K562 (cell line): ENCODE measurements around the gene OR52E2. TPM values are rescaled to one million over a fixed set of nuclear protein-coding genes. Genes with fewer than 3 reads are reported as not detected.

Source experiments
- ATAC-seq: fragments of 200-7000 bp; cut with Tn5 transposase; 3 replicates; pipeline ENCODE4 v1.9.1; 2020; ENCODE audit warnings: moderate library complexity
- BruUV-seq: library from RNA; stranded (reverse); fragments of 400-500 nt; replicated peaks from 2 replicates; lab custom pipeline; 2021; lab: Mats Ljungman, UMichigan
- CTCF ChIA-PET: fragments of 300-600 bp; formaldehyde crosslinking; extraction: SDS; loops from one replicate; lab custom pipeline; 2021; ENCODE audit warnings: low intra/inter-chr PET ratio; lab: Yijun Ruan, JAX
- POLR2A ChIA-PET: fragments of 300-600, 350-650 bp; sonication (Branson Sonifier 250); formaldehyde crosslinking; extraction: SDS; loops from one replicate; lab custom pipeline; 2021; ENCODE audit warnings: antibody characterized with exemption, inconsistent platforms; lab: Yijun Ruan, JAX
- DNase-seq, 4 experiments: peaks; one replicate each; pipeline versions ENCODE4 v3.0.0 to v3.0.0-alpha.2; 2011 to 2018; ENCODE audit warnings: low spot score in 3 of 4, mixed read lengths in 3 of 4; ENCODE audit errors: extremely low read depth in 1 of 4
- FAIRE-seq: peaks from 2 replicates; lab custom pipeline; 2011; peaks lifted over from hg19 to GRCh38; lab: Jason Lieb, UNC
- H2AFZ ChIP-seq: 2 replicates; pipeline ENCODE4 v1.6.0; 2011; ENCODE audit warnings: low read depth, low read length, control low read depth, inconsistent platforms
- H3K27ac ChIP-seq: fragments of 200-600 bp; 3 replicates; pipeline ENCODE4 v1.8.0; 2011; ENCODE audit warnings: low read depth, mild to moderate bottlenecking, control low read depth, inconsistent platforms, low read length, moderate library complexity, mixed read lengths; ENCODE audit errors: extremely low read depth
- H3K27me3 ChIP-seq, 2 experiments: fragments of 300-600 bp in 1 of 2; 2 replicates in 1 of 2; 3 replicates in 1 of 2; pipeline versions ENCODE4 v1.6.0 to v1.8.0; 2011; ENCODE audit warnings: inconsistent platforms in 2 of 2, low read length in 2 of 2, mild to moderate bottlenecking in 1 of 2, mixed read lengths in 1 of 2, moderate library complexity in 1 of 2; ENCODE audit not compliant: control insufficient read depth in 2 of 2, insufficient read depth in 2 of 2
- H3K36me3 ChIP-seq: fragments of 300-600 bp; 3 replicates; pipeline ENCODE4 v1.8.0; 2011; ENCODE audit warnings: mild to moderate bottlenecking, low read length, inconsistent platforms; ENCODE audit not compliant: control insufficient read depth, insufficient read depth
- H3K4me1 ChIP-seq, 2 experiments: fragments of 200-600 bp in 1 of 2; replicated peaks in 1 of 2; 2 replicates in 1 of 2; 3 replicates in 1 of 2; pipeline versions ENCODE4 v1.5.1 to v1.8.0; 2011; ENCODE audit warnings: inconsistent platforms in 2 of 2, low read length in 2 of 2, mild to moderate bottlenecking in 1 of 2, mixed read lengths in 1 of 2, moderate library complexity in 1 of 2; ENCODE audit not compliant: control insufficient read depth in 2 of 2, insufficient read depth in 2 of 2
- H3K4me2 ChIP-seq: 2 replicates; pipeline ENCODE4 v1.6.1; 2011; ENCODE audit warnings: low read length, control low read depth, inconsistent platforms, mixed read lengths; ENCODE audit not compliant: insufficient read depth
- H3K4me3 ChIP-seq: fragments of 200-600 bp; sonication (generic), shearing (Covaris generic); 2 replicates; pipeline ENCODE4 v1.5.1; 2016; ENCODE audit warnings: control low read depth, inconsistent platforms
- H3K79me2 ChIP-seq: fragments of 200-600 bp; 3 replicates; pipeline ENCODE4 v1.8.0; 2011; ENCODE audit warnings: low read length, inconsistent platforms; ENCODE audit not compliant: control insufficient read depth, insufficient read depth
- H3K9ac ChIP-seq, 2 experiments: 2 replicates each; pipeline versions ENCODE4 v1.6.0 to v1.6.1; 2011; ENCODE audit warnings: low read depth in 2 of 2, low read length in 2 of 2, control low read depth in 1 of 2, inconsistent platforms in 1 of 2, mild to moderate bottlenecking in 1 of 2, mixed read lengths in 1 of 2; ENCODE audit not compliant: insufficient read depth in 1 of 2
- H3K9me1 ChIP-seq: one replicate; pipeline ENCODE4 v1.6.0; 2011; ENCODE audit warnings: inconsistent platforms, mild to moderate bottlenecking, low read length, moderate library complexity; ENCODE audit not compliant: control insufficient read depth, insufficient read depth
- H3K9me3 ChIP-seq: replicated peaks from 2 replicates; pipeline ENCODE4 v1.5.1; 2011; ENCODE audit warnings: low read depth, low read length, inconsistent platforms; ENCODE audit not compliant: control insufficient read depth, insufficient read depth
- H4K20me1 ChIP-seq: replicated peaks from 2 replicates; pipeline ENCODE4 v1.6.1; 2011; ENCODE audit warnings: low read length, inconsistent platforms, mixed read lengths; ENCODE audit not compliant: control insufficient read depth, insufficient read depth
- PRPF4 ChIP-seq: fragments of 200-400 bp; formaldehyde crosslinking; IDR thresholded peaks from one replicate; pipeline ENCODE4 v1.6.1; 2017; ENCODE audit warnings: low read length, low read depth, mild to moderate bottlenecking; ENCODE audit not compliant: insufficient read depth, poor library complexity, severe bottlenecking
- RAD51 ChIP-seq: fragments of 450-650 bp; IDR thresholded peaks from 2 replicates; pipeline ENCODE4 v1.7.1; 2016; ENCODE audit warnings: low read depth, mild to moderate bottlenecking, borderline replicate concordance
- RFX5 ChIP-seq: IDR thresholded peaks from 2 replicates; pipeline ENCODE4 v1.6.1; 2011; ENCODE audit warnings: low read depth, mild to moderate bottlenecking, improper control_type of control experiment, low read length
- SMARCE1 ChIP-seq: fragments of 450-650 bp; IDR thresholded peaks from 2 replicates; pipeline ENCODE4 v1.7.1; 2016; ENCODE audit warnings: mild to moderate bottlenecking
- TFAM ChIP-seq: fragments of 250-450 bp; sonication (Bioruptor Pico); conservative IDR thresholded peaks from 2 replicates; pipeline ENCODE4 v1.5.0; 2021; ENCODE audit warnings: mild to moderate bottlenecking, moderate library complexity
- TRIM28 ChIP-seq: fragments of 450-650 bp; IDR thresholded peaks from 2 replicates; pipeline ENCODE4 v1.6.1; 2017
- ZNF316 ChIP-seq: fragments of 450-650 bp; IDR thresholded peaks from 2 replicates; pipeline ENCODE4 v1.6.1; 2016
- ZNF512 ChIP-seq: IDR thresholded peaks from 2 replicates; pipeline ENCODE4 v1.6.1; 2016; ENCODE audit warnings: missing genetic modification characterization, missing compliant biosample characterization
- ZNF778 ChIP-seq: fragments of 450-650 bp; formaldehyde crosslinking; IDR thresholded peaks from 2 replicates; pipeline ENCODE4 v1.4.0; 2020; ENCODE audit warnings: mild to moderate bottlenecking, moderate library complexity
- WGBS: fragments of 100-300 bp; shearing (Covaris generic); methylation state at CpG from one replicate; pipeline ENCODE4 v1.1.6; 2016; ENCODE audit warnings: low coverage, mixed read lengths; ENCODE audit not compliant: insufficient coverage; ENCODE audit errors: missing lambda C conversion rate; 5-methylcytosine and 5-hydroxymethylcytosine counted together
- in situ Hi-C: fragments of 300-500 bp; cut with MboI; formaldehyde crosslinking; loops from 4 replicates; pipeline ENCODE4 v1.15.0; 2018; ENCODE audit warnings: inconsistent platforms, mixed read lengths
- intact Hi-C: fragments of 100-400 bp; cut with micrococcal nuclease; formaldehyde crosslinking; loops from 2 replicates; pipeline ENCODE4 v1.14.2; 2022
- polyA plus RNA-seq, 8 experiments: library from polyadenylated mRNA; depleted of rRNA in 4 of 8; stranded (reverse) in 5 of 8; unstranded in 3 of 8; fragments of >200 nt; fragmentation: Nextera tagmentation in 2 of 8; fragmentation: Illumina TruSeq in 1 of 8; extraction: Ambion mirVana in 2 of 8; extraction: Trizol in 1 of 8; gene quantifications; 2 replicates each; pipeline versions ENCODE4 v1.2.1 to v1.2.3, GENCODE V29; 2011 to 2014; ENCODE audit warnings: inconsistent platforms in 1 of 8, missing spikeins in 1 of 8
- total RNA-seq, 7 experiments: library from RNA; depleted of rRNA in 6 of 7; stranded (reverse); fragments of >200 nt in 6 of 7; fragmentation: Illumina TruSeq in 2 of 7; extraction: Trizol in 2 of 7; gene quantifications; 2 replicates each; pipeline versions ENCODE4 v1.2.1 to v1.2.3, GENCODE V29; 2011 to 2021; ENCODE audit warnings: low replicate concordance in 1 of 7
- TF ChIP-seq, protein P1 (sequence below): fragments of 450-650 bp; formaldehyde crosslinking; IDR thresholded peaks from 2 replicates; pipeline ENCODE4 v1.4.0; 2020; ENCODE audit warnings: mild to moderate bottlenecking, mixed read lengths

The OR52E2 gene
- total and polyA plus RNA-seq, 9 of the 15 experiments (the other 6 are each of a cell fraction or from before 2014, with no cell fraction given) = not detected

GRCh38 chr11:5011254-5011653 is 48.2 kb downstream of the OR52E2 start:
- no TSS peak for BruUV-seq
- Histone ChIP-seq H4K20me1 (no peaks in the 10 kb centered on the region), H3K27me3 (peaks cover 0 to 9% of the 10 kb centered on the region in 2 experiments; a peak in 2 of 5 replicates), H3K4me3 (no peak overlapping the region), H3K9me3 (no peaks in the 10 kb centered on the region), H3K9ac (no peak overlapping the region), H3K4me1 (no peaks in the 10 kb centered on the region), H3K79me2 (no peaks in the 10 kb centered on the region), H3K27ac (no peak overlapping the region), H3K4me2 (no peak overlapping the region), H3K36me3 (no peaks in the 10 kb centered on the region; the same call in 2 of the 3 replicates), H3K9me1 (no peaks in the 10 kb centered on the region), H2AFZ (no peak overlapping the region)
- peak in 1 of 4 experiments; percentile 13 for DNase-seq
- ChIA-PET CTCF (no interaction called here), POLR2A (no interaction called here)
- in situ Hi-C loops = loop anchor here (25.0 kb wide), 1 partner anchor 824 kb away; no protein-coding TSS in a partner anchor
- TF ChIP-seq, protein P1, sequence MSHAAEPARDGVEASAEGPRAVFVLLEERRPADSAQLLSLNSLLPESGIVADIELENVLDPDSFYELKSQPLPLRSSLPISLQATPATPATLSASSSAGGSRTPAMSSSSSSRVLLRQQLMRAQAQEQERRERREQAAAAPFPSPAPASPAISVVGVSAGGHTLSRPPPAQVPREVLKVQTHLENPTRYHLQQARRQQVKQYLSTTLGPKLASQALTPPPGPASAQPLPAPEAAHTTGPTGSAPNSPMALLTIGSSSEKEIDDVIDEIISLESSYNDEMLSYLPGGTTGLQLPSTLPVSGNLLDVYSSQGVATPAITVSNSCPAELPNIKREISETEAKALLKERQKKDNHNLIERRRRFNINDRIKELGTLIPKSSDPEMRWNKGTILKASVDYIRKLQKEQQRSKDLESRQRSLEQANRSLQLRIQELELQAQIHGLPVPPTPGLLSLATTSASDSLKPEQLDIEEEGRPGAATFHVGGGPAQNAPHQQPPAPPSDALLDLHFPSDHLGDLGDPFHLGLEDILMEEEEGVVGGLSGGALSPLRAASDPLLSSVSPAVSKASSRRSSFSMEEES (CRISPR knock-in tag) = peak; percentile 83
- TF ChIP-seq TFAM = no peak
- no peak for TF ChIP-seq SMARCE1
- no peak for TF ChIP-seq ZNF512 (tag)
- no peak for TF ChIP-seq RFX5
- no peak for TF ChIP-seq TRIM28
- no peak for TF ChIP-seq PRPF4
- no peak for TF ChIP-seq ZNF316
- TF ChIP-seq RAD51 = 0 out of 2 replicates have a peak, but pooled peaks have one; percentile 11
- no peak for TF ChIP-seq ZNF778
- ATAC-seq = no peak
- no peak for FAIRE-seq
- 1% methylated on average over 8 of the region's 8 CpGs for WGBS
- intact Hi-C loops = no loop called here

Other genes with a start within 250 kb of the OR52E2 start
Only the 7 nearest of the 20 such genes appear.
- gene OR51A4, start 112.0 kb downstream of the OR52E2 start, total RNA-seq (2014; rRNA removed) = not detected in 2 replicates
- gene OR51A4, start 112.0 kb downstream of the OR52E2 start, total RNA-seq (2014; rRNA removed; fragmentation: Illumina TruSeq; extraction: Trizol) = not detected in 2 replicates
- not detected in 2 replicates for gene OR51A4, start 112.0 kb downstream of the OR52E2 start, total RNA-seq (2015; rRNA removed; fragmentation: Illumina TruSeq; extraction: Trizol)
- gene OR51A4, start 112.0 kb downstream of the OR52E2 start, total RNA-seq (2021) = not detected in 2 replicates
- gene OR51A4, start 112.0 kb downstream of the OR52E2 start, polyA plus RNA-seq (2011; rRNA removed) = not detected in 2 replicates
- gene OR51A4, start 112.0 kb downstream of the OR52E2 start, polyA plus RNA-seq (2014; fragmentation: Illumina TruSeq; extraction: Trizol) = not detected in 2 replicates
- not detected for gene OR51A4, start 112.0 kb downstream of the OR52E2 start, polyA plus RNA-seq (2014; fragmentation: Nextera tagmentation; extraction: Ambion mirVana)
- not detected in 2 replicates for gene OR51A4, start 112.0 kb downstream of the OR52E2 start, polyA plus RNA-seq (2014; rRNA removed)
- gene OR51A2, start 103.9 kb downstream of the OR52E2 start, total RNA-seq (2014; rRNA removed) = not detected in 2 replicates
- gene OR51A2, start 103.9 kb downstream of the OR52E2 start, total RNA-seq (2014; rRNA removed; fragmentation: Illumina TruSeq; extraction: Trizol) = not detected in 2 replicates
- not detected in 2 replicates for gene OR51A2, start 103.9 kb downstream of the OR52E2 start, total RNA-seq (2015; rRNA removed; fragmentation: Illumina TruSeq; extraction: Trizol)
- not detected in 2 replicates for gene OR51A2, start 103.9 kb downstream of the OR52E2 start, total RNA-seq (2021)
- not detected in 2 replicates for gene OR51A2, start 103.9 kb downstream of the OR52E2 start, polyA plus RNA-seq (2011; rRNA removed)
- not detected in 2 replicates for gene OR51A2, start 103.9 kb downstream of the OR52E2 start, polyA plus RNA-seq (2014; fragmentation: Illumina TruSeq; extraction: Trizol)
- gene OR51A2, start 103.9 kb downstream of the OR52E2 start, polyA plus RNA-seq (2014; fragmentation: Nextera tagmentation; extraction: Ambion mirVana) = not detected
- gene OR51A2, start 103.9 kb downstream of the OR52E2 start, polyA plus RNA-seq (2014; rRNA removed) = not detected in 2 replicates
- gene OR51L1, start 64.8 kb downstream of the OR52E2 start, total RNA-seq (2014; rRNA removed) = not detected in 2 replicates
- gene OR51L1, start 64.8 kb downstream of the OR52E2 start, total RNA-seq (2014; rRNA removed; fragmentation: Illumina TruSeq; extraction: Trizol) = not detected in 2 replicates
- gene OR51L1, start 64.8 kb downstream of the OR52E2 start, total RNA-seq (2015; rRNA removed; fragmentation: Illumina TruSeq; extraction: Trizol) = not detected in 2 replicates
- gene OR51L1, start 64.8 kb downstream of the OR52E2 start, total RNA-seq (2021) = not detected in 2 replicates
- not detected in 2 replicates for gene OR51L1, start 64.8 kb downstream of the OR52E2 start, polyA plus RNA-seq (2011; rRNA removed)
- gene OR51L1, start 64.8 kb downstream of the OR52E2 start, polyA plus RNA-seq (2014; fragmentation: Illumina TruSeq; extraction: Trizol) = not detected in 2 replicates
- not detected for gene OR51L1, start 64.8 kb downstream of the OR52E2 start, polyA plus RNA-seq (2014; fragmentation: Nextera tagmentation; extraction: Ambion mirVana)
- not detected in 2 replicates for gene OR51L1, start 64.8 kb downstream of the OR52E2 start, polyA plus RNA-seq (2014; rRNA removed)
- gene OR52J3, start 13.1 kb downstream of the OR52E2 start, total RNA-seq (2014; rRNA removed) = not detected in 2 replicates
- not detected in 2 replicates for gene OR52J3, start 13.1 kb downstream of the OR52E2 start, total RNA-seq (2014; rRNA removed; fragmentation: Illumina TruSeq; extraction: Trizol)
- not detected in 2 replicates for gene OR52J3, start 13.1 kb downstream of the OR52E2 start, total RNA-seq (2015; rRNA removed; fragmentation: Illumina TruSeq; extraction: Trizol)
- not detected in 2 replicates for gene OR52J3, start 13.1 kb downstream of the OR52E2 start, total RNA-seq (2021)
- gene OR52J3, start 13.1 kb downstream of the OR52E2 start, polyA plus RNA-seq (2011; rRNA removed) = not detected in 2 replicates
- gene OR52J3, start 13.1 kb downstream of the OR52E2 start, polyA plus RNA-seq (2014; fragmentation: Illumina TruSeq; extraction: Trizol) = not detected in 2 replicates
- not detected for gene OR52J3, start 13.1 kb downstream of the OR52E2 start, polyA plus RNA-seq (2014; fragmentation: Nextera tagmentation; extraction: Ambion mirVana)
- gene OR52J3, start 13.1 kb downstream of the OR52E2 start, polyA plus RNA-seq (2014; rRNA removed) = not detected in 2 replicates
- not detected in 2 replicates for gene OR52E1, start 9.9 kb upstream of the OR52E2 start, total RNA-seq (2014; rRNA removed)
- gene OR52E1, start 9.9 kb upstream of the OR52E2 start, total RNA-seq (2014; rRNA removed; fragmentation: Illumina TruSeq; extraction: Trizol) = not detected in 2 replicates
- gene OR52E1, start 9.9 kb upstream of the OR52E2 start, total RNA-seq (2015; rRNA removed; fragmentation: Illumina TruSeq; extraction: Trizol) = not detected in 2 replicates
- not detected in 2 replicates for gene OR52E1, start 9.9 kb upstream of the OR52E2 start, total RNA-seq (2021)
- not detected in 2 replicates for gene OR52E1, start 9.9 kb upstream of the OR52E2 start, polyA plus RNA-seq (2011; rRNA removed)
- gene OR52E1, start 9.9 kb upstream of the OR52E2 start, polyA plus RNA-seq (2014; fragmentation: Illumina TruSeq; extraction: Trizol) = not detected in 2 replicates
- not detected for gene OR52E1, start 9.9 kb upstream of the OR52E2 start, polyA plus RNA-seq (2014; fragmentation: Nextera tagmentation; extraction: Ambion mirVana)
- gene OR52E1, start 9.9 kb upstream of the OR52E2 start, polyA plus RNA-seq (2014; rRNA removed) = not detected in 2 replicates
- 0.04 TPM in 1 of 2 replicates, not detected in the other for gene OR52A5, start 78.7 kb upstream of the OR52E2 start, total RNA-seq (2014; rRNA removed)
- 0.04 TPM in 1 of 2 replicates, not detected in the other for gene OR52A5, start 78.7 kb upstream of the OR52E2 start, total RNA-seq (2014; rRNA removed; fragmentation: Illumina TruSeq; extraction: Trizol)
- not detected in 2 replicates for gene OR52A5, start 78.7 kb upstream of the OR52E2 start, total RNA-seq (2015; rRNA removed; fragmentation: Illumina TruSeq; extraction: Trizol)
- not detected in 2 replicates for gene OR52A5, start 78.7 kb upstream of the OR52E2 start, total RNA-seq (2021)
- not detected in 2 replicates for gene OR52A5, start 78.7 kb upstream of the OR52E2 start, polyA plus RNA-seq (2011; rRNA removed)
- not detected in 2 replicates for gene OR52A5, start 78.7 kb upstream of the OR52E2 start, polyA plus RNA-seq (2014; fragmentation: Illumina TruSeq; extraction: Trizol)
- gene OR52A5, start 78.7 kb upstream of the OR52E2 start, polyA plus RNA-seq (2014; fragmentation: Nextera tagmentation; extraction: Ambion mirVana) = 1 to 10 TPM in 1 of 2 experiments, under 1 TPM in 1; 0.94 to 1.1 TPM
- gene OR52A5, start 78.7 kb upstream of the OR52E2 start, polyA plus RNA-seq (2014; rRNA removed) = not detected in 2 replicates
- not detected in 2 replicates for gene OR52A1, start 95.1 kb upstream of the OR52E2 start, total RNA-seq (2014; rRNA removed)
- 0.04 and 0.06 TPM in 2 replicates for gene OR52A1, start 95.1 kb upstream of the OR52E2 start, total RNA-seq (2014; rRNA removed; fragmentation: Illumina TruSeq; extraction: Trizol)
- gene OR52A1, start 95.1 kb upstream of the OR52E2 start, total RNA-seq (2015; rRNA removed; fragmentation: Illumina TruSeq; extraction: Trizol) = under 0.01 and 0.04 TPM in 2 replicates
- 0.11 TPM in 1 of 2 replicates, not detected in the other for gene OR52A1, start 95.1 kb upstream of the OR52E2 start, total RNA-seq (2021)
- not detected in 2 replicates for gene OR52A1, start 95.1 kb upstream of the OR52E2 start, polyA plus RNA-seq (2011; rRNA removed)
- 0.33 TPM in 1 of 2 replicates, not detected in the other for gene OR52A1, start 95.1 kb upstream of the OR52E2 start, polyA plus RNA-seq (2014; fragmentation: Illumina TruSeq; extraction: Trizol)
- gene OR52A1, start 95.1 kb upstream of the OR52E2 start, polyA plus RNA-seq (2014; fragmentation: Nextera tagmentation; extraction: Ambion mirVana) = under 1 TPM; 0.15 to 0.21 TPM
- not detected in 2 replicates for gene OR52A1, start 95.1 kb upstream of the OR52E2 start, polyA plus RNA-seq (2014; rRNA removed)